Activated naive CD8-positive, alpha-beta T cell treated with anti-CD3 and anti-CD28 coated beads for 36 hours (primary cell): Measurements from ENCODE around the gene EGR2. TPM values are rescaled to one million over a fixed set of nuclear protein-coding genes. Genes with fewer than 3 reads are reported as not detected.

ENCODE experiments used
- DNase-seq: peaks from one replicate; pipeline ENCODE4 v3.0.0; 2021
- H3K27ac Mint-ChIP-seq: one replicate; pipeline ENCODE4 v1.8.0; 2022; ENCODE audit warnings: mild to moderate bottlenecking, moderate library complexity, mixed read lengths
- H3K27me3 Mint-ChIP-seq: one replicate; pipeline ENCODE4 v1.8.0; 2022; ENCODE audit warnings: mild to moderate bottlenecking, mixed read lengths
- H3K36me3 Mint-ChIP-seq: one replicate; pipeline ENCODE4 v1.8.0; 2021; ENCODE audit warnings: mild to moderate bottlenecking, mixed read lengths
- H3K4me1 Mint-ChIP-seq: one replicate; pipeline ENCODE4 v1.8.0; 2021; ENCODE audit warnings: mixed read lengths
- H3K4me3 Mint-ChIP-seq: one replicate; pipeline ENCODE4 v1.8.0; 2022; ENCODE audit warnings: mild to moderate bottlenecking, moderate library complexity, mixed read lengths
- H3K9me3 Mint-ChIP-seq: one replicate; pipeline ENCODE4 v1.8.0; 2022; ENCODE audit warnings: mixed read lengths
- total RNA-seq, 2 experiments: library from RNA; stranded (reverse); gene quantifications; one replicate each; pipeline ENCODE4 v1.2.3, GENCODE V29; 2021

Gene EGR2
- total RNA-seq, 2 experiments from 2014 or later, result 52.1 to 53.2 TPM

GRCh38 chr10:62831346-62831745, 15.2 kb upstream of the EGR2 start:
- Mint-ChIP-seq H3K36me3 (no peaks in the 10 kb centered on the region), H3K4me1 (no peaks in the 10 kb centered on the region), H3K4me3 (no peak overlapping the region), H3K27me3 (peaks cover 14% of the 10 kb centered on the region), H3K27ac (no peak overlapping the region), H3K9me3 (no peaks in the 10 kb centered on the region)
- DNase-seq, result no peak

DNA sequence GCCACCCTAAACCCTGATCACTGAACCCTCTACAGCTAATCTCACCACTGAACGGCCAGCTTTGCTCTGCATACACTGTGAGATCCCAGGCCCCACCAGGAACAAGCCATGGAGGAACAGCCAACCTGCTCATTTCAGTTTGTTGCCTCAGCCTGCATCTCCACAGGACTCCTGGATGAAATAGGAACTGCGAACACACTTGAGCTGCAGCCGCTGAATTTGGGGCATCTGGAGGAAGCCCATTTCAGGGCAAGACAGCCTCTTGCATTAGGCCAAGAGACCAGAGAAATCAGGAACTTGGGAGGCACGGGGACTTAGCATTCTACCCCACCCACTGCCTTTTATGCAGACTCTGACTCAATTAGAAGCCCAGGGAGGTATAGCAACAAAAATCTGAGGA, 14.5 kb upstream of the EGR2 start:
- Mint-ChIP-seq H3K4me1 (no peaks in the 10 kb centered on the region), H3K27ac (no peak overlapping the region), H3K36me3 (no peaks in the 10 kb centered on the region), H3K27me3 (peaks cover 14% of the 10 kb centered on the region), H3K9me3 (no peaks in the 10 kb centered on the region), H3K4me3 (no peak overlapping the region)
- no peak for DNase-seq

DNA sequence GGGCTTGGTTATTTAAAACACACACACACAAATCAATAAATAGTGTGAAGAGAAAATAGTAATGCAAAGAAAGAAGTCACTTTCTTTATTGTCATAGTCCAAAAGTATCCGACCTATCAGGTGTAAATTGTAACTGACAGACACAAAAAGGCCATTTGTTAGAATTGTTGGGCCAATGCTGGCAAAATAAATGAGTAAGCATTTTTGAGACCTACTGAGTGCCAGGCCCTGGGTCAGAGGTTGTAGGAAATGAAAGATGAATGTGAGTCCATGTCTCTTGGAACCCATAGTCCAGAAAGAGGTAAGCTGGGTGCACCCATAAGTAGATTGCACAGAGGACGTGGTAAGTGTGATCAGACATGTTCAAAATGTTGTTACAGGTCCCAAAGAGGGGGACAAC, 13.5 kb upstream of the EGR2 start:
- Mint-ChIP-seq H3K4me3 (no peak overlapping the region), H3K27me3 (peaks cover 14% of the 10 kb centered on the region), H3K27ac (no peak overlapping the region), H3K9me3 (no peaks in the 10 kb centered on the region), H3K4me1 (no peaks in the 10 kb centered on the region), H3K36me3 (no peaks in the 10 kb centered on the region)
- DNase-seq, result no peak

DNA sequence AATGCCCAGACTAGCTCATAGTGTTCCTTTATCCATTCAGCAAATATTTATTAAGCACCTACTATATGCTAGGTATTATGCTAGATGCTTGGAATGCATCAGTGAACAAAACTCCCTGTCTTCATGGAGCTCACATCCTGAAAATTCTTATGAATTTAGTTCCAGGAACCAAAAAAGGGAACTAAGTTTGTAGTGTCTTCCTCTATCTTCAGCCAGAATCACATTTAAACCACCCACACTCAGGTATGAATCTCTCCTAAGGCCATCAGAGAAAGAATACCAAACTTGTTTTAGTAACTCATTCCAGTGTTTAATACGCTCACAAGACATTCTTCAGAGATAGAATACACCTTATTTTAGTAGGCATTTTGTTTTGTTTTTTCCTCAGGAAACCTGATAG, 10.1 kb upstream of the EGR2 start:
- no peak for DNase-seq
- Mint-ChIP-seq H3K36me3 (no peaks in the 10 kb centered on the region), H3K9me3 (no peaks in the 10 kb centered on the region), H3K27me3 (peaks cover 5% of the 10 kb centered on the region), H3K27ac (no peak overlapping the region), H3K4me3 (no peak overlapping the region), H3K4me1 (no peaks in the 10 kb centered on the region)

DNA sequence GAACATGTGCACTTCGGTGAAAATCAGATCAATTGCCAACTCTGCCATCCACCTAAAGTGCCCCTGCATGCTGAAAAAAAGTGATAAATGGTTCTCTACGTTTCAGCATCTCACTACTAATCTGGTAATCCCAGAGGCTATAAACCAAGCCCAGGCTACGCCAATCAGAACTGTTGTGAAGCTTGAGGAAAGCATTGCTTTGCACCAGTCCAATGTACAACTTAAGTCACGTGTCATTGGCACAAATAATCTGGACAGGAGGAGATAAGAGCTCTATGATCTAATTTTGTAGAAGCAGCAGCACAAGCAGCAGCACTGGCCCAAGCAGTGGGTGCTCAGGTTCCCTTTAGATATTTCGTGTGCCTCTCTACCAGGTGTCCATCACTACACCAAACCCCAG, 4.4 kb upstream of the EGR2 start:
- Mint-ChIP-seq H3K4me3 (no peak overlapping the region), H3K27me3 (peaks cover 30% of the 10 kb centered on the region), H3K27ac (no peak overlapping the region)

DNA sequence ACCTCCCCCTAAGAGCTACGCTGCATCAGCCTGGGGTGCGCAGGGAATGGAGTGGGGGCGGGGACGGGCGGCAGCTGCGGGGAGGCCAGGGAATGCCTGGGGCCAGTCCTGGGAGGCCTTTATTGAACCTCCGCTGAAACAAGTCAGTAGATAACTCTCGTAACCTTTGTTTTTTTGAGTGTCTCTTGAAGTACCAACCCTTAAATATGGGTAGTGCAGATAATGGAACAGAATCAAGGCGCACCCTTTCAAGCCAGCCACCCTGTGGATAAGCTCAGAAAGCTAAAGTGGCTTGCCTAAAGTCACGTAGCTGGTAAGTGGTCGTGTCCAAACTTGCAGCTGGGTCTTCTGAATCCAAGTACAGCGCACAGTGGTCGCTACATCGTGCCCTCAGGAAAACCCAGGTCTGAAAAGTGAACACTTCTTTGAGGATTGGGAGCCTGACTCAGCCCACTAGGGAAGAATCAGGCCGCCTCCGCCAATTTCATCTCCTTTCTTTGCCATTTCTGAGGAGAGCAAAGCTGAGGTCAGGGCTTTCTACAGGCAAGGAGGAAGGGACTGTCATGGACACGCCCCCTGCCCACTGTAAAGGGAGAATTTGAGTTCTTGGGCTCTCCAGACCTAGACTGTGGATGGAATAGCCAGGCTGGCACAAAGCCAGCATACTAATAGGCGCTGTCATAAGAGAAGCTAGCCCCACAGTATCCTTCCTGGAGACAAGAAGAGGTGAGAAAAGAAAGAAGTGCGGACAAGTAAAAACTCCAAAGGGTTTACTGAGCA, 3.2 kb upstream of the EGR2 start:
- Mint-ChIP-seq H3K4me1 (peaks cover 11% of the 10 kb centered on the region), H3K9me3 (no peaks in the 10 kb centered on the region), H3K27ac (no peak overlapping the region), H3K4me3 (peak overlapping the region; percentile 48), H3K36me3 (peaks cover 14% of the 10 kb centered on the region), H3K27me3 (peaks cover 30% of the 10 kb centered on the region)
- DNase-seq, result no peak

More for the DNA sequence above, 4.4 kb upstream of the EGR2 start:
- Mint-ChIP-seq H3K36me3 (peaks cover 6% of the 10 kb centered on the region), H3K4me1 (peaks cover 11% of the 10 kb centered on the region), H3K9me3 (no peaks in the 10 kb centered on the region)
- DNase-seq, result no peak

GRCh38 chr10:62818426-62819011, 2.4 kb upstream of the EGR2 start:
- Mint-ChIP-seq H3K27me3 (peaks cover 30% of the 10 kb centered on the region), H3K4me3 (peak overlapping the region; percentile 89), H3K9me3 (no peaks in the 10 kb centered on the region), H3K27ac (peak overlapping the region; percentile 89), H3K36me3 (peaks cover 22% of the 10 kb centered on the region), H3K4me1 (peaks cover 17% of the 10 kb centered on the region)
- DNase-seq, result peak; percentile 79

DNA sequence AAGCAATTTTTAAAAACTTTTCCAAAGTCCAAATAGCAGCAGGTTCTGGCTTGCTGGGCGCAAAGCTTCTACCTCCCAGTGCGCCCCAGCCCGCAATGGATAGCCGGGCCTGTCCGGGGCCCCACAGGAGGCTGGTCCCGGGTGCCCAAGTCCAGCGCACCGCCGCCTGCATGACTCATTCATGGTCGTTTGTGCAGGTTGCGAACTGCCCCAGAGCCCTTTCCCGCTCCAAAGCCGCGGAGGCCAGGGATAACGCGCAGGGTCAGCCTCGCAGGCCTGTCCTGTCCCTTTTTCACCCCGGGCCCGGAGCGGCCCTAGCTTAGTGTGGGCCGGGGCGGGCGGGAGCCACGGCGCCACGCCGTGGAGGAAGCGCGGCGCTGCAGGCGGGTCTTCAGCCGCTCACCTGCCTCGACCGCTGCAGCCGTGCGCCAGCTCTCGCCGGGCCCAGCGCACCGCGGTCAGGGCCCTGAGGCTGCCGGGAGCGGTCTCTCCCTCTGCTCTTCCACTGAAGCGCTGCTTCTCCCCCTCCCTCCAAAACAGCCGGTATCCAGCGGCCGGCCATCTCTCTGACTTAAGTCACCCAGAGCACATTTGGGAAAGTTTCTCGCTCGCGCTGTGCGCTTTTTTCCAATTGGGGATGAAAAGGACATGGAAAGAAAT, 1.7 kb upstream of the EGR2 start:
- DNase-seq, result peak; percentile 79
- Mint-ChIP-seq H3K27ac (peak overlapping the region; percentile 97), H3K27me3 (peaks cover 30% of the 10 kb centered on the region), H3K4me3 (peak overlapping the region; percentile 89), H3K9me3 (no peaks in the 10 kb centered on the region), H3K4me1 (peaks cover 21% of the 10 kb centered on the region), H3K36me3 (peaks cover 28% of the 10 kb centered on the region)

DNA sequence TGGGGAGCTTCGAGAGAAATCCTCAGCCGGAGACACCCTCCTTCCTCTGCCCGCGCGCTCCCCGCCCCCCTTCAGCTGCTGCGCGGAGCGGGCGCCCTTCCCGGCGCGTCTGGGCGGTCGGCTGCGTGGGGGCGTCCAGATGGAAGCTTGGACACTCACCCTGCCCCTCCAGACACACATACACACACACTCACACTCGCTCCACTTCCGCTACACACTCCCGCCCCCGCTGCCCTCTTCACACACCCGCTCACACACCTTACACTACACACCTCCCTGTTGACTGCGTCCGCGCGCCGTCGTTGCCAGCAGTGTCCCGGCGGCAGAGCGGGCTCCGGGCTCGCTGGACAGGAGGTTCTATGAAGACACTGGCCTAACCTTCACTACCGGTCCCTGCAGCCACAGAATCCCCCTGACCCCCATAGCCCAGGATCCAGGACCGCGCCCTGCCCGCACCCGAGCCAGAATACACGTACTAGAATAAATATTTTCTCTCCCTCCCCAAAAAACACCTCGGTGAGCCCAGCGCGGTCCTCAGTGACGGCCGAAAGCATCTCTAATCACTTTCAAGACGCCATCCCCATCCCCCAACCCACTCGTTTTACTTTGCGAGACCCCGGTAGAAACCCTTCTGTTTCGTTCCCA, 1.1 kb upstream of the EGR2 start:
- peak; percentile 69 for DNase-seq
- peaks cover 28% of the 10 kb centered on the region for H3K27me3 Mint-ChIP-seq

DNA sequence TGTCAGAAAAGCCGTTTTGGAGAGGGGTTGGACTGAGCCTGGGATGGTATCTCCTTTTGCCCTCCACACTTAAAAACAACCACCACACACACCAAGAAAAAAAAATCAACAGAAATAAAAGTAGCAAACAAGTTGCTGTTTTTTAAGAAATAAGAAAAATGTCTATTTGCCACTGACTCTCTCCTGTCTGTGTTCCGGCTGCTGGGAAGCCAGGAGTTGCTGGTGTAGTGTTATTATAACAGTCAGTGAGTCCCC, 163 bp downstream of the EGR2 start:
- peak overlapping the region; percentile 89 for H3K4me3 Mint-ChIP-seq
- no peak for DNase-seq
- peaks cover 22% of the 10 kb centered on the region for H3K27me3 Mint-ChIP-seq

More for the DNA sequence above, 1.1 kb upstream of the EGR2 start:
- peak overlapping the region; percentile 97 for H3K27ac Mint-ChIP-seq
- H3K36me3 Mint-ChIP-seq, result peaks cover 35% of the 10 kb centered on the region
- peaks cover 27% of the 10 kb centered on the region for H3K4me1 Mint-ChIP-seq
- H3K4me3 Mint-ChIP-seq, result peak overlapping the region; percentile 89
- no peaks in the 10 kb centered on the region for H3K9me3 Mint-ChIP-seq

GRCh38 chr10:62815381-62816075, 638 bp downstream of the EGR2 start:
- H3K9me3 Mint-ChIP-seq, result no peaks in the 10 kb centered on the region
- peaks cover 18% of the 10 kb centered on the region for H3K27me3 Mint-ChIP-seq
- peaks cover 42% of the 10 kb centered on the region for H3K4me1 Mint-ChIP-seq
- peak overlapping the region; percentile 97 for H3K27ac Mint-ChIP-seq
- H3K4me3 Mint-ChIP-seq, result peak overlapping the region; percentile 89
- peaks cover 46% of the 10 kb centered on the region for H3K36me3 Mint-ChIP-seq
- peak; percentile 46 for DNase-seq

More for the DNA sequence above, 163 bp downstream of the EGR2 start:
- Mint-ChIP-seq H3K36me3 (peaks cover 41% of the 10 kb centered on the region), H3K9me3 (no peaks in the 10 kb centered on the region), H3K4me1 (peaks cover 37% of the 10 kb centered on the region), H3K27ac (peak overlapping the region; percentile 97)

GRCh38 chr10:62814756-62815380, 1.3 kb downstream of the EGR2 start:
- peak overlapping the region; percentile 89 for H3K4me3 Mint-ChIP-seq
- H3K4me1 Mint-ChIP-seq, result peaks cover 49% of the 10 kb centered on the region
- H3K27ac Mint-ChIP-seq, result peak overlapping the region; percentile 97
- no peaks in the 10 kb centered on the region for H3K9me3 Mint-ChIP-seq
- H3K36me3 Mint-ChIP-seq, result peaks cover 52% of the 10 kb centered on the region
- DNase-seq, result peak; percentile 41
- H3K27me3 Mint-ChIP-seq, result peaks cover 11% of the 10 kb centered on the region

GRCh38 chr10:62813981-62814380, 2.2 kb downstream of the EGR2 start:
- no peaks in the 10 kb centered on the region for H3K9me3 Mint-ChIP-seq
- peaks cover 2% of the 10 kb centered on the region for H3K27me3 Mint-ChIP-seq
- peak; percentile 4 for DNase-seq
- peaks cover 51% of the 10 kb centered on the region for H3K4me1 Mint-ChIP-seq
- H3K27ac Mint-ChIP-seq, result peak overlapping the region; percentile 97
- H3K4me3 Mint-ChIP-seq, result peak overlapping the region; percentile 89
- H3K36me3 Mint-ChIP-seq, result peaks cover 57% of the 10 kb centered on the region

DNA sequence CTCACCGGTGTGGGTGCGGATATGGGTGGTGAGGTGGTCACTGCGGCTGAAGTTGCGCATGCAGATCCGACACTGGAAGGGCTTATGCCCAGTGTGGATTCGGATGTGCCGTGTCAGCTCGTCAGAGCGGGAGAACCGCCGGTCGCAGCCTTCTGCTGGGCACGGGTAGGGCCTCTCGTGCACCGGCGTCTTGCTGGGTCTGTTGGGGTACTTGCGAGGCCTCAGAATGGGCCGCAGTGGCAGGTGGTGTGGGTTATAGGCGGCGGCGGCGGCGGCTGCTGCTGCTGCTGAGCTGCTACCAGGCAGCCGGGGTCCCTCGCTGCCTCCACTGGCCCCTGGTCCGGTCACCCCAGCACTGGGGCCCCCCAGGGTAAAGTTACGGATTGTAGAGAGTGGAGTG, 2.7 kb downstream of the EGR2 start:
- Mint-ChIP-seq H3K4me1 (peaks cover 55% of the 10 kb centered on the region), H3K36me3 (peaks cover 62% of the 10 kb centered on the region), H3K27ac (peak overlapping the region; percentile 97), H3K27me3 (no peaks in the 10 kb centered on the region), H3K9me3 (no peaks in the 10 kb centered on the region), H3K4me3 (peak overlapping the region; percentile 89)
- DNase-seq, result peak; percentile 4
